ENCODE measurements around the gene NOL9.
"Not testable (repeated sequence)": the region's sequence is repeated elsewhere in the genome, so short reads cannot be mapped to it uniquely, and the experiment has no call there.

Gene NOL9

DNA sequence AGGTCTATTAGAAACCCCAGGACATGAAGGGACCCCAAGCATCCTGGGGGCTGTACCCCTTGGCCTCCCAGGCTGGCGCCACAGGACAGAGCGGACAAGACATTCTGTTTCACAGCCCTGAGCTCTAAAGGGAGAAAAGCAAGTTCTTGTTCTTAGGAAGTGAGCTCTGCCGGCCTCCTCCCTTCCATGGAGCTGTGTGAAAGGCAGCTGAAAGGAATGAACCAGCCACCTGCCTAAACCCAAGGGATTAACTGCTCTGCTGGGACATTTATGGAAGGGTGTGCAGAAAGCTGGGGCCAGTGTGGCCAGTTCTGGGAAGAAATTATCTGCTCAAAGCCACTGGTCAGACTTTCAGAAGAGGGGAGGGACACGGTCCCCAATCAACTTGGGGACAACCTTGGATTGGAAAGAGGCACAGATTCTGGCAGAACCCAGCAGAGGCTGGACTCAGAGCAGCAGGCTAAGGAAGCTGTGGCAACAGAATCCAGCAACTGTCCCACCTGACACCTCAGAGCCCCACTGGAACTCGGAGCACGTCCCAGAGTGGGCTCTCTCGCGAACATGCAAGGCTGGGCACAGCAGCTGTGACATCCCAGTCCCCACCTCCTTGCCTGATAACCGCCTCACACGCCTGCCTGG, 46.2 kb upstream of the NOL9 start:
- POLR2A ChIA-PET: interaction anchor here (0.8 kb wide), 2 partner anchors 21 kb away, joined by 3 to 5 read pairs; partner anchors contain the start of gene ZBTB48
- CTCF ChIA-PET: interaction anchor here (0.8 to 3.6 kb wide), 7 partner anchors 8 to 46 kb away, joined by 3 to 16 read pairs (median 4); partner anchors contain the start of genes NOL9, THAP3 and ZBTB48
- TF ChIP-seq, protein P1, sequence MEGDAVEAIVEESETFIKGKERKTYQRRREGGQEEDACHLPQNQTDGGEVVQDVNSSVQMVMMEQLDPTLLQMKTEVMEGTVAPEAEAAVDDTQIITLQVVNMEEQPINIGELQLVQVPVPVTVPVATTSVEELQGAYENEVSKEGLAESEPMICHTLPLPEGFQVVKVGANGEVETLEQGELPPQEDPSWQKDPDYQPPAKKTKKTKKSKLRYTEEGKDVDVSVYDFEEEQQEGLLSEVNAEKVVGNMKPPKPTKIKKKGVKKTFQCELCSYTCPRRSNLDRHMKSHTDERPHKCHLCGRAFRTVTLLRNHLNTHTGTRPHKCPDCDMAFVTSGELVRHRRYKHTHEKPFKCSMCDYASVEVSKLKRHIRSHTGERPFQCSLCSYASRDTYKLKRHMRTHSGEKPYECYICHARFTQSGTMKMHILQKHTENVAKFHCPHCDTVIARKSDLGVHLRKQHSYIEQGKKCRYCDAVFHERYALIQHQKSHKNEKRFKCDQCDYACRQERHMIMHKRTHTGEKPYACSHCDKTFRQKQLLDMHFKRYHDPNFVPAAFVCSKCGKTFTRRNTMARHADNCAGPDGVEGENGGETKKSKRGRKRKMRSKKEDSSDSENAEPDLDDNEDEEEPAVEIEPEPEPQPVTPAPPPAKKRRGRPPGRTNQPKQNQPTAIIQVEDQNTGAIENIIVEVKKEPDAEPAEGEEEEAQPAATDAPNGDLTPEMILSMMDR (IDR thresholded peaks at IDR 0.05; ENCODE audit: control extremely low read depth, extremely low read depth, low read depth, missing control alignments): no peak
- DNase-seq (ENCODE audit: extremely low spot score): no peak

GRCh38 chr1:6599991-6600390, 45.7 kb upstream of the NOL9 start:
- ChIA-PET POLR2A (interaction anchor here (0.8 to 1.0 kb wide), 2 partner anchors 11 to 20 kb away, joined by 3 to 5 read pairs; partner anchors contain the start of gene ZBTB48), CTCF (interaction anchor here (0.8 to 3.6 kb wide), 7 partner anchors 9 to 47 kb away, joined by 3 to 16 read pairs (median 4); partner anchors contain the start of genes NOL9, THAP3 and ZBTB48)
- not testable (repeated sequence) for DNase-seq (ENCODE audit: extremely low spot score)

DNA sequence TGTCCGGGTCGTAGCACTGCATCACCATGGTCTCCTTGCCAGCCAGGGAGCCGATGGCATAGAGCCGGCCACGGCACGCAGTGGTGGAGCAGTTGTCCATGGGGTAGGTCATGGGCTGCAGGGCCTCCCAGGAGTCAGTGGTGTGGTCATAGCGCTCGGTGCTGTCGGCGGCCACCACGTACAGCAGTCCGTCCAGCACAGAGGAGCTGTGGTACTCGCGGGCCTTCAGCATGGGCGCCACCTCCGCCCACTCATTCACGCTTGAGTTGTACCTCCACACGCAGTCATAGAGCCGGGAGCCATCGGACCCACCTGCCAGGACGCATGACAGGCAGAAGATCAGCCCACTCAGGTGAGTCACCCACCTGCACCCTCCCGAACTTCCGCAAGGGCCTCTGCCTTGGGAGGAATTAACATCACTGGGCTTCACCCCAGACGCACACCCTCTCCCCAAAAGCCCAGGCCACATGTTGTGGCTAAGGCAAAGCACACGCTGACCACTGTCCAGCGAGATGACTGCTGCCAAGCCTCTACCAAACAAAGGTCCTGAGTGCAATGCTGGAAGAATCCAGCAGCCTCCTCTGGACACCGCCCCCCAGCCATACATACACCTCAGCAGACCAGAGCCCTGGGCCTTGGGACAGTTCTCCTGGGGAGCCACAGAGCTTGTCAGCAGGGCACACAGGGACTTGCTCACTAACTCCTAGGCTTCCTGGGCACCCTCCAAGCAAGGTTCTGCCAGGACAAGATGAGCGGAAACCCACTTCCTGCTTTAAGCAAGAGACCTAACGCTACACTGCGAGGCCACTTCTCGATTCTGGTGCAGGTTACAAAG, 45.0 kb upstream of the NOL9 start:
- ChIA-PET POLR2A (interaction anchor here (0.8 to 1.0 kb wide), 2 partner anchors 11 to 20 kb away, joined by 3 to 5 read pairs; partner anchors contain the start of gene ZBTB48), CTCF (interaction anchor here (0.8 to 3.6 kb wide), 7 partner anchors 9 to 47 kb away, joined by 3 to 16 read pairs (median 4); partner anchors contain the start of genes NOL9, THAP3 and ZBTB48)
- TF ChIP-seq, protein P1 (IDR thresholded peaks at IDR 0.05; ENCODE audit: control extremely low read depth, extremely low read depth, low read depth, missing control alignments): no peak
- DNase-seq (ENCODE audit: extremely low spot score): no peak

DNA sequence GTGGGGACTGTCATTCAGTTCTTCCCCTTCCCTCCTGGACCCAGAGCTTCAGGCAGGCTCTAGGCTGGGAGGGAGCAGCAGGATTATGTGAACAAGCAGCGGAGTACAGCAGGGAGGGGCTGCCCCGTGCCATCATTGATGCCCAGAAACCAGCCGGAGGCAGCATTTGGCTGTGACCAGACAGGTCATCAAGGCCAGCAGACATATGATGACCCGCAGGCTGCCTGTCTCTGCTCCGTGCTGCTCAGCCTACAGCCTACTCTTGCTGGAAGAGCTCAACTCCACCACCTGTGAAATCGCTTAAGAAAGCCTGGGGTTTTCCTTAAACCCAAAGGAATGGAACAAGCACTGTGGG, 43.4 kb upstream of the NOL9 start:
- TF ChIP-seq, protein P1 (IDR thresholded peaks at IDR 0.05; ENCODE audit: control extremely low read depth, extremely low read depth, low read depth, missing control alignments): no peak
- POLR2A ChIA-PET: no interaction called here
- CTCF ChIA-PET: interaction anchor here (1.4 to 2.5 kb wide), 2 partner anchors 9 to 43 kb away, joined by 4 to 8 read pairs; partner anchors contain the start of genes NOL9 and TAS1R1
- no peak for DNase-seq (ENCODE audit: extremely low spot score)

- TF ChIP-seq, protein P1 (IDR thresholded peaks at IDR 0.05; ENCODE audit: control extremely low read depth, extremely low read depth, low read depth, missing control alignments): no peak
- ChIA-PET POLR2A (no interaction called here), CTCF (interaction anchor here (1.4 to 2.5 kb wide), 2 partner anchors 9 to 43 kb away, joined by 4 to 8 read pairs; partner anchors contain the start of genes NOL9 and TAS1R1)
- no peak for DNase-seq (ENCODE audit: extremely low spot score)
Observed at GRCh38 chr1:6596886-6597776, 42.8 kb upstream of the NOL9 start.

DNA sequence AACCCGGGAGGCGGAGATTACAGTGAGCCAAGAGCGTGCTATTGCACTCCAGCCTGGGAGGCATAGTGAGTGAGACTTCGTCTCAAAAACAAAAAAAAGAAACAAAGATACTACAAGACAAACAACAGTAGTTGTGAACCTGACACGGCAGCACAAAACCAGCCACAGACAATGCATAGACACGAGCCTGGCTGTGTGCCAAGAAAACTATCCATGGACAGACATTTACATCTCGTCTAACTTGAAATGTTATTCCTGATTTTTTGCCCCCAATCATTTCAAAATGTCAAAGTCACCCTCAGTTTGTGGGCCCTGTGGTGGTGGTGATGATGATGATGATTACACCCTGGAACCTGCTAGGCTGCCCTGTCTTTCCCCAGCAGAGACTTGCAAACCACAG, 42.0 kb upstream of the NOL9 start:
- CTCF ChIA-PET: interaction anchor here (2.5 kb wide), 1 partner anchor 42 kb away, joined by 8 read pairs; the partner anchor contains the start of genes NOL9 and TAS1R1
- no peak for DNase-seq (ENCODE audit: extremely low spot score)
- POLR2A ChIA-PET: no interaction called here
- TF ChIP-seq, protein P1 (IDR thresholded peaks at IDR 0.05; ENCODE audit: control extremely low read depth, extremely low read depth, low read depth, missing control alignments): no peak
